NCI-H1105 treated with DMSO at 0.1 percent for 48 hours (cell line): ENCODE results near the gene CLRN1.

Experiments
- DNase-seq: peaks from one replicate; lab custom pipeline; 2025; lab: John Stamatoyannopoulos, UW

The CLRN1 gene

GRCh38 chr3:150975992-150976368 is 3.5 kb upstream of the CLRN1 start:
- DNase-seq: no peak

- DNase-seq: no peak
These were observed 2.8 kb upstream of the CLRN1 start for GRCh38 chr3:150975086-150975991.

GRCh38 chr3:150970665-150971324 is 1.7 kb downstream of the CLRN1 start:
- no peak for DNase-seq

- no peak for DNase-seq
These were observed 4.0 kb downstream of the CLRN1 start for GRCh38 chr3:150968341-150969035.

- DNase-seq: no peak
These were observed 7.1 kb downstream of the CLRN1 start for GRCh38 chr3:150965436-150965835.

GRCh38 chr3:150961949-150962348 is 10.6 kb downstream of the CLRN1 start:
- DNase-seq: no peak

- no peak for DNase-seq
These were observed 11.5 kb downstream of the CLRN1 start for GRCh38 chr3:150960708-150961684.

GRCh38 chr3:150958683-150959082 is 13.8 kb downstream of the CLRN1 start:
- no peak for DNase-seq

- no peak for DNase-seq
These were observed 16.2 kb downstream of the CLRN1 start for GRCh38 chr3:150956376-150956775.

GRCh38 chr3:150951923-150952322 is 20.6 kb downstream of the CLRN1 start:
- DNase-seq: no peak

- DNase-seq: no peak
These were observed 27.1 kb downstream of the CLRN1 start for GRCh38 chr3:150945226-150946032.

GRCh38 chr3:150942221-150942620 is 30.3 kb downstream of the CLRN1 start:
- DNase-seq: no peak

- no peak for DNase-seq
These were observed 35.8 kb downstream of the CLRN1 start for GRCh38 chr3:150936693-150937092.

GRCh38 chr3:150933473-150933995 is 39.0 kb downstream of the CLRN1 start:
- no peak for DNase-seq

GRCh38 chr3:150931745-150932144 is 40.8 kb downstream of the CLRN1 start:
- DNase-seq: peak; percentile 17

- no peak for DNase-seq
These were observed 41.7 kb downstream of the CLRN1 start for GRCh38 chr3:150930839-150931238.

- DNase-seq: no peak
These were observed 44.3 kb downstream of the CLRN1 start for GRCh38 chr3:150928234-150928633.

GRCh38 chr3:150926328-150926727 is 46.2 kb downstream of the CLRN1 start:
- DNase-seq: no peak

GRCh38 chr3:150925751-150926201 is 46.8 kb downstream of the CLRN1 start:
- peak; percentile 78 for DNase-seq

- DNase-seq: no peak
These were observed 49.9 kb downstream of the CLRN1 start for GRCh38 chr3:150922611-150923010.
